GM12878 (cell line): ENCODE results near the gene DDR2.

Experiments
- FOXM1 ChIP-seq: IDR thresholded peaks from 2 replicates; pipeline ENCODE4 v1.6.1; 2012; ENCODE audit warnings: low read depth, mild to moderate bottlenecking, inconsistent platforms, low read length, moderate library complexity
- JUND ChIP-seq: IDR thresholded peaks from 2 replicates; pipeline ENCODE4 v1.6.1; 2012; ENCODE audit warnings: low read depth, mild to moderate bottlenecking, low read length, improper control_type of control experiment, moderate library complexity
- MAX ChIP-seq: IDR thresholded peaks from 2 replicates; pipeline ENCODE4 v1.6.1; 2012; ENCODE audit warnings: low read depth, low read length, improper control_type of control experiment
- NFXL1 ChIP-seq: fragments of 450-650 bp; IDR thresholded peaks from 2 replicates; pipeline ENCODE4 v1.6.1; 2017; ENCODE audit warnings: antibody characterized with exemption, mild to moderate bottlenecking, borderline replicate concordance
- POLR2A ChIP-seq: IDR thresholded peaks from 2 replicates; pipeline ENCODE4 v1.6.1; 2011; ENCODE audit warnings: low read depth, mild to moderate bottlenecking, low read length
- TF ChIP-seq, protein P1 (sequence below), 3 experiments: IDR thresholded peaks in 2 of 3; conservative IDR thresholded peaks in 1 of 3; 2 replicates each; pipeline ENCODE4 v1.5.1; 2011; ENCODE audit warnings: low read depth in 3 of 3, low read length in 3 of 3, mild to moderate bottlenecking in 3 of 3, control low read depth in 2 of 3, moderate library complexity in 2 of 3, inconsistent platforms in 1 of 3, mixed read lengths in 1 of 3; ENCODE audit not compliant: control insufficient read depth in 2 of 3, insufficient read depth in 1 of 3; ENCODE audit errors: extremely low read depth in 1 of 3

GRCh38 chr1:162702628-162703027, 70.4 kb downstream of the DDR2 start:
- no peak for TF ChIP-seq POLR2A
- TF ChIP-seq FOXM1: no peak
- no peak for TF ChIP-seq JUND
- no peak for TF ChIP-seq NFXL1
- TF ChIP-seq, protein P1, sequence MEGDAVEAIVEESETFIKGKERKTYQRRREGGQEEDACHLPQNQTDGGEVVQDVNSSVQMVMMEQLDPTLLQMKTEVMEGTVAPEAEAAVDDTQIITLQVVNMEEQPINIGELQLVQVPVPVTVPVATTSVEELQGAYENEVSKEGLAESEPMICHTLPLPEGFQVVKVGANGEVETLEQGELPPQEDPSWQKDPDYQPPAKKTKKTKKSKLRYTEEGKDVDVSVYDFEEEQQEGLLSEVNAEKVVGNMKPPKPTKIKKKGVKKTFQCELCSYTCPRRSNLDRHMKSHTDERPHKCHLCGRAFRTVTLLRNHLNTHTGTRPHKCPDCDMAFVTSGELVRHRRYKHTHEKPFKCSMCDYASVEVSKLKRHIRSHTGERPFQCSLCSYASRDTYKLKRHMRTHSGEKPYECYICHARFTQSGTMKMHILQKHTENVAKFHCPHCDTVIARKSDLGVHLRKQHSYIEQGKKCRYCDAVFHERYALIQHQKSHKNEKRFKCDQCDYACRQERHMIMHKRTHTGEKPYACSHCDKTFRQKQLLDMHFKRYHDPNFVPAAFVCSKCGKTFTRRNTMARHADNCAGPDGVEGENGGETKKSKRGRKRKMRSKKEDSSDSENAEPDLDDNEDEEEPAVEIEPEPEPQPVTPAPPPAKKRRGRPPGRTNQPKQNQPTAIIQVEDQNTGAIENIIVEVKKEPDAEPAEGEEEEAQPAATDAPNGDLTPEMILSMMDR (IDR thresholded peaks at IDR 0.05 in 2 of 3, conservative IDR thresholded peaks at IDR 0.05 in 1 of 3; ENCODE audit: control insufficient read depth in 2 of 3, extremely low read depth in 1 of 3, insufficient read depth in 1 of 3, low read depth in 3 of 3, low read length in 3 of 3): no peak
- no peak for TF ChIP-seq MAX
